MM.1S (cell line): ENCODE data around the gene LANCL2.
"Not testable (repeated sequence)": the region's sequence is repeated elsewhere in the genome, so short reads cannot be mapped to it uniquely, and the experiment has no call there.

Source experiments
- DNase-seq: peaks from one replicate; pipeline ENCODE4 v3.0.0-alpha.2; 2015
- H2AFZ ChIP-seq: fragments of 300-600 bp; sonication (generic); 2 replicates; pipeline ENCODE4 v1.6.0; 2016; ENCODE audit warnings: antibody characterized with exemption, low read length
- H3F3A ChIP-seq: fragments of 300-600 bp; sonication (generic); 2 replicates; pipeline ENCODE4 v1.6.1; 2016; ENCODE audit warnings: mild to moderate bottlenecking, antibody characterized with exemption, low read length, moderate library complexity, mixed read lengths; ENCODE audit not compliant: insufficient read depth
- H3K27ac ChIP-seq: fragments of 300-600 bp; sonication (generic); 2 replicates; pipeline ENCODE4 v1.5.1; 2016; ENCODE audit warnings: mild to moderate bottlenecking, low read length
- H3K27me3 ChIP-seq: fragments of 300-600 bp; sonication (generic); replicated peaks from 2 replicates; pipeline ENCODE4 v1.6.0; 2016; ENCODE audit warnings: low read length; ENCODE audit not compliant: insufficient read depth
- H3K36me3 ChIP-seq: fragments of 300-600 bp; sonication (generic); replicated peaks from 2 replicates; pipeline ENCODE4 v1.6.1; 2016; ENCODE audit warnings: mild to moderate bottlenecking, low read length, mixed read lengths; ENCODE audit not compliant: insufficient read depth
- H3K4me1 ChIP-seq: fragments of 300-600 bp; sonication (generic); 2 replicates; pipeline ENCODE4 v1.6.1; 2016; ENCODE audit warnings: low read length, mixed read lengths
- H3K4me2 ChIP-seq: fragments of 300-600 bp; sonication (generic); 2 replicates; pipeline ENCODE4 v1.6.0; 2016; ENCODE audit warnings: low read depth, low read length
- H3K4me3 ChIP-seq: fragments of 300-600 bp; sonication (generic); 2 replicates; pipeline ENCODE4 v1.5.1; 2016; ENCODE audit warnings: low read length, mixed read lengths
- H3K79me2 ChIP-seq: fragments of 300-600 bp; sonication (generic); 2 replicates; pipeline ENCODE4 v1.6.1; 2016; ENCODE audit warnings: mixed run types, low read length, mixed read lengths
- H3K9ac ChIP-seq: fragments of 300-600 bp; sonication (generic); 2 replicates; pipeline ENCODE4 v1.6.1; 2016; ENCODE audit warnings: low read length, mixed read lengths
- H3K9me2 ChIP-seq: fragments of 300-600 bp; sonication (generic); replicated peaks from 2 replicates; pipeline ENCODE4 v1.6.1; 2016; ENCODE audit warnings: mild to moderate bottlenecking, low read length, mixed read lengths; ENCODE audit not compliant: insufficient read depth
- H3K9me3 ChIP-seq: fragments of 300-600 bp; sonication (generic); replicated peaks from 2 replicates; pipeline ENCODE4 v1.6.1; 2016; ENCODE audit warnings: mild to moderate bottlenecking, low read length, mixed read lengths; ENCODE audit not compliant: insufficient read depth
- H4K20me1 ChIP-seq: fragments of 300-600 bp; sonication (generic); 2 replicates; pipeline ENCODE4 v1.6.1; 2016; ENCODE audit warnings: mild to moderate bottlenecking, low read length, moderate library complexity, mixed read lengths; ENCODE audit not compliant: insufficient read depth
- EZH2 ChIP-seq: fragments of 300-600 bp; sonication (generic); optimal IDR thresholded peaks from 2 replicates; pipeline ENCODE3; 2017; ENCODE audit warnings: low read depth, mild to moderate bottlenecking, antibody characterized with exemption, low read length, mixed read lengths
- EZH2phosphoT487 ChIP-seq: fragments of 300-600 bp; sonication (generic); IDR thresholded peaks from 2 replicates; pipeline ENCODE4 v1.6.1; 2018; ENCODE audit warnings: antibody characterized with exemption, low read length
- TF ChIP-seq, protein P1 (sequence below): fragments of 300-600 bp; sonication (generic); IDR thresholded peaks from 2 replicates; pipeline ENCODE4 v1.5.1; 2016; ENCODE audit warnings: antibody characterized with exemption, low read length, mixed read lengths

The LANCL2 gene

DNA sequence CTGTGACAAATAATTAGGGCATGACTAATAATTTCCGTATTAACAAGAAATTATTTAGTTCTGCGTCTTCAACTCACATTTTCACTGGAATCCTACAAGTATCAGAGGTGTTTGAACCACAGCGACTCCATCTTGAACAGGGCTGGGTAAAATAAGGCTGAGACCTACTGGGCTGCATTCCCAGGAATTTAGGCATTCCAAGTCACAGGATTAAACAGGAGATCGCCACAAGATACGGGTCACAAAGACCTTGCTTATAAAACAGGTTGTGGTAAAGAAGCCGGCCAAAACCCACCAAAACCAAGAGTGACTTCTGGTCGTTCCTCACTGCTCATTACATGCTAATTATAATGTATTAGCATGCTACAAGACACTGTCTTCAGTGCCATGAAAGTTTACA lies 14.9 kb upstream of the LANCL2 start:
- no peak for DNase-seq
- no peak overlapping the region for H3K27ac ChIP-seq
- no peaks in the 10 kb centered on the region for H3K9me2 ChIP-seq
- H3K36me3 ChIP-seq, result no peaks in the 10 kb centered on the region
- H3K9ac ChIP-seq, result no peak overlapping the region
- TF ChIP-seq, protein P1, sequence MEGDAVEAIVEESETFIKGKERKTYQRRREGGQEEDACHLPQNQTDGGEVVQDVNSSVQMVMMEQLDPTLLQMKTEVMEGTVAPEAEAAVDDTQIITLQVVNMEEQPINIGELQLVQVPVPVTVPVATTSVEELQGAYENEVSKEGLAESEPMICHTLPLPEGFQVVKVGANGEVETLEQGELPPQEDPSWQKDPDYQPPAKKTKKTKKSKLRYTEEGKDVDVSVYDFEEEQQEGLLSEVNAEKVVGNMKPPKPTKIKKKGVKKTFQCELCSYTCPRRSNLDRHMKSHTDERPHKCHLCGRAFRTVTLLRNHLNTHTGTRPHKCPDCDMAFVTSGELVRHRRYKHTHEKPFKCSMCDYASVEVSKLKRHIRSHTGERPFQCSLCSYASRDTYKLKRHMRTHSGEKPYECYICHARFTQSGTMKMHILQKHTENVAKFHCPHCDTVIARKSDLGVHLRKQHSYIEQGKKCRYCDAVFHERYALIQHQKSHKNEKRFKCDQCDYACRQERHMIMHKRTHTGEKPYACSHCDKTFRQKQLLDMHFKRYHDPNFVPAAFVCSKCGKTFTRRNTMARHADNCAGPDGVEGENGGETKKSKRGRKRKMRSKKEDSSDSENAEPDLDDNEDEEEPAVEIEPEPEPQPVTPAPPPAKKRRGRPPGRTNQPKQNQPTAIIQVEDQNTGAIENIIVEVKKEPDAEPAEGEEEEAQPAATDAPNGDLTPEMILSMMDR, result no peak
- TF ChIP-seq EZH2 (no peak), EZH2phosphoT487 (no peak)
- H3K79me2 ChIP-seq, result no peaks in the 10 kb centered on the region
- H3F3A ChIP-seq, result no peaks in the 10 kb centered on the region
- H3K4me2 ChIP-seq, result no peak overlapping the region
- no peaks in the 10 kb centered on the region for H3K4me1 ChIP-seq
- H4K20me1 ChIP-seq, result no peaks in the 10 kb centered on the region
- H3K27me3 ChIP-seq, result no peaks in the 10 kb centered on the region; the same call in 1 of the 2 replicates
- H3K4me3 ChIP-seq, result no peak overlapping the region
- H2AFZ ChIP-seq, result no peak overlapping the region
- no peaks in the 10 kb centered on the region for H3K9me3 ChIP-seq

DNA sequence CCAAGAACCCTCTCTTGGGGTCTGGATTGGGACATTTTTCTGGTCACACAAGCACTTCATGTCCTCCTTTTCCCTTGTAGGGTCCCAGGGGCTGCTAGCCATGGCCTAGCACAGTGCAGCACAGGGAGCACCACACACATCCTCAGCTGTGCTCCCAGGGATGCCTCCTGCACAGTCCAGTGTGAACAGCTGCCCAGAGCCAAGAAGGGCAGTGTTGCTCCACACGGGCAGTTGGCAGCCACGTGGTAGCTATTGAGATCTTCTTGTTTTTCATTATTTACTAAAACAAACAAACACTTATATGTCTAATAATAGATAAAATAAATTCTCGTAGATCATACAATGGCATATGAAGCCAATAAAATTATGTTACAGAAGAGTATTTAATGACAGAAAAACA lies 13.9 kb upstream of the LANCL2 start:
- Histone ChIP-seq H3K4me2 (no peak overlapping the region), H2AFZ (no peak overlapping the region), H3K27me3 (no peaks in the 10 kb centered on the region), H3K36me3 (no peaks in the 10 kb centered on the region), H3K4me3 (no peak overlapping the region), H4K20me1 (no peaks in the 10 kb centered on the region), H3K9me2 (no peaks in the 10 kb centered on the region), H3F3A (no peaks in the 10 kb centered on the region), H3K27ac (no peak overlapping the region), H3K9ac (no peak overlapping the region), H3K9me3 (no peaks in the 10 kb centered on the region), H3K4me1 (no peaks in the 10 kb centered on the region), H3K79me2 (no peaks in the 10 kb centered on the region)
- TF ChIP-seq EZH2 (no peak), EZH2phosphoT487 (no peak)
- TF ChIP-seq, protein P1, result no peak
- no peak for DNase-seq

DNA sequence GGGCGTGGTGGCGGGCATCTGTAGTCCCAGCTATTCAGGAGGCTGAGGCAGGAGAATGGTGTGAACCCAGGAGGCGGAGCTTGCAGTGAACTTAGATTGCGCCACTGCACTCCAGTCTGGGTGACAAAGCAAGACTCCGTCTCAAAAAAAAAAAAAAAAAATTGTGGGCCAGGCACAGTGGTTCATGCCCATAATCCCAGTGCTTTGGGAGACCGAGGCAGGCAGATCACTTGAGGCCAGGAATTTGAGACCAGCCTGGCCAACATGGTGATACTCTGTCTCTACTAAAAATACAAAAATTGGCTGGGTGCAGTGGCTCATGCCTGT lies 12.2 kb upstream of the LANCL2 start:
- not testable (repeated sequence) for H3K4me3 ChIP-seq, H3K4me2 ChIP-seq, H2AFZ ChIP-seq, H3K27ac ChIP-seq, H3K9ac ChIP-seq, H3F3A ChIP-seq, H3K9me3 ChIP-seq, DNase-seq, H4K20me1 ChIP-seq, H3K4me1 ChIP-seq, H3K27me3 ChIP-seq, H3K79me2 ChIP-seq, H3K36me3 ChIP-seq, H3K9me2 ChIP-seq

DNA sequence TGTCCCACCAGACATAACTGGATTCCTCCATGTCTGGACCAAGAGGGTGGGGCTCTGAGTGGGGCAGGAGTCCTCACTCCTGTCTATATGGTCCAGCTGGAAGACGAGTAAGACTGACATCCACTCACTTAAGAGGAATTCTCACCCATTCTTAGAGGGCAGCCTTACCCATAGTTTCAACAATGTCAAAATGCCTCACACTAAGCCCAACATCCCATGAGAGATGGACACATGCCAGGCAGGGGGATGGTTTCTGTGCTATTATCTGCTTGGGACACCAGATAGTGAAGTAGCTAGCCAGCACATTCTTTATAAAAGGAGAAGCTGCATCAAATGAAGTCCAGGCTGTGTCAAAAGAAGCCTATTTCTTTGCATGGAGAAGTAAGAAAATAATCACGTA lies 4.7 kb upstream of the LANCL2 start:
- peaks cover 6% of the 10 kb centered on the region for H3K4me1 ChIP-seq
- no peaks in the 10 kb centered on the region for H3K9me2 ChIP-seq
- peaks cover 5% of the 10 kb centered on the region; the same call in 1 of the 2 replicates for H3F3A ChIP-seq
- H3K27ac ChIP-seq, result no peak overlapping the region
- H4K20me1 ChIP-seq, result no peaks in the 10 kb centered on the region
- no peaks in the 10 kb centered on the region for H3K9me3 ChIP-seq
- H3K79me2 ChIP-seq, result no peaks in the 10 kb centered on the region
- H3K9ac ChIP-seq, result no peak overlapping the region
- no peak for TF ChIP-seq EZH2
- TF ChIP-seq EZH2phosphoT487, result no peak
- no peak overlapping the region for H3K4me2 ChIP-seq
- H3K4me3 ChIP-seq, result no peak overlapping the region
- H3K36me3 ChIP-seq, result no peaks in the 10 kb centered on the region
- no peak for DNase-seq
- no peak overlapping the region for H2AFZ ChIP-seq
- H3K27me3 ChIP-seq, result no peaks in the 10 kb centered on the region
